BE2C (cell line): ENCODE measurements around the gene SLC4A8.
"Not testable (repeated sequence)": the region's sequence is repeated elsewhere in the genome, so short reads cannot be mapped to it uniquely, and the experiment has no call there.

Experiments
- DNase-seq: peaks from one replicate; pipeline ENCODE4 v3.0.0-alpha.2; 2020
- H3K27me3 ChIP-seq: fragments of 250-450 bp; sonication (Bioruptor Pico); 2 replicates; pipeline ENCODE4 v1.5.1; 2020; ENCODE audit warnings: mild to moderate bottlenecking
- H3K36me3 ChIP-seq: fragments of 250-450 bp; sonication (Bioruptor Pico); 2 replicates; pipeline ENCODE4 v1.5.1; 2020; ENCODE audit warnings: mild to moderate bottlenecking
- H3K4me1 ChIP-seq: fragments of 250-450 bp; sonication (Bioruptor Pico); 2 replicates; pipeline ENCODE4 v1.5.1; 2020
- H3K4me3 ChIP-seq: 2 replicates; pipeline ENCODE4 v1.5.1; 2011; ENCODE audit warnings: low read depth, low read length
- H3K9me3 ChIP-seq: fragments of 250-450 bp; sonication (Bioruptor Pico); 2 replicates; pipeline ENCODE4 v1.5.1; 2020
- CTCF ChIP-seq: IDR thresholded peaks from 2 replicates; pipeline ENCODE4 v1.5.1; 2012; ENCODE audit warnings: mild to moderate bottlenecking, low read depth, low read length

Gene SLC4A8

GRCh38 chr12:51450333-51450732 lies 25.7 kb downstream of the SLC4A8 start:
- Histone ChIP-seq H3K36me3 (peaks cover 23% of the 10 kb centered on the region), H3K27me3 (no peaks in the 10 kb centered on the region), H3K4me1 (no peaks in the 10 kb centered on the region), H3K4me3 (no peak overlapping the region), H3K9me3 (no peaks in the 10 kb centered on the region)
- no peak for DNase-seq
- no peak for TF ChIP-seq CTCF

DNA sequence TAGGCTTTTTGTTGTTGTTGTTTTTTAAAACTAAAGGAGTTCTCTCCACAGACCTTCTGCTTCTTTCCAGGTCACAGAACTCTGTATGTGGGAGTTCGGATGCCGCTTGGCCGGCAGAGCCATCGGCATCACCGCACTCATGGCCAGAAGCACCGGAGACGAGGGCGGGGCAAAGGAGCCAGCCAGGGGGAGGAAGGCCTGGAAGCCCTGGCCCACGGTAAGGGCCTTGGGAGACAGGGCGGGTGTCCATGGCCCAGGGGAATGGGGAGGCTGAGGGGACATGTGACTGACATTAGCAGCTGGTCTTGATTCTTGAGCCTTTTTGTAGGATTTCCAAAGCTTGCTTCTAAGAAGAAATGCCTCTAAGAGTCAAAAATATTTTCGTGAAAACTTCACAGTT lies 26.2 kb downstream of the SLC4A8 start:
- Histone ChIP-seq H3K27me3 (no peaks in the 10 kb centered on the region), H3K9me3 (no peaks in the 10 kb centered on the region), H3K36me3 (peaks cover 23% of the 10 kb centered on the region), H3K4me1 (no peaks in the 10 kb centered on the region), H3K4me3 (no peak overlapping the region)
- TF ChIP-seq CTCF, result no peak
- no peak for DNase-seq

DNA sequence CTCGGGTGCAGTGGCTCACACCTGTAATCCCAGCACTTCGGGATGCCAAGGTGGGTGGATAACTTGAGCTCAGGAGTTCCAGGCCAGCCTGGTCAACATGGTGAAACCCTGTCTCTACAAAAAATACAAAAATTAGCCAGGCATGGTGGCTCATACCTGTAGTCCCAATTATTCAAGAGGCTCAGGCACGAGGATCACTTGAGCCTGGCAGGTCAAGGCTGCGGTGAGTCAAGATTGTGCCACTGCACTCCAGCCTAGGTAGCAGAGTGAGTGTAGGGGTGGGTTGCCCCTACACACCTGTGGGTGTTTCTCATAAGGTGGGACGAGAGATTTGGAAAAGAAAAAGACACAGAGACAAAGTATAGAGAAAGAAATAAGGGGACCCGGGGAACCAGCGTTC lies 29.4 kb downstream of the SLC4A8 start:
- DNase-seq, H3K27me3 ChIP-seq, H3K4me1 ChIP-seq, H3K4me3 ChIP-seq, H3K9me3 ChIP-seq: not testable (repeated sequence)
- peaks cover 30% of the 10 kb centered on the region for H3K36me3 ChIP-seq

DNA sequence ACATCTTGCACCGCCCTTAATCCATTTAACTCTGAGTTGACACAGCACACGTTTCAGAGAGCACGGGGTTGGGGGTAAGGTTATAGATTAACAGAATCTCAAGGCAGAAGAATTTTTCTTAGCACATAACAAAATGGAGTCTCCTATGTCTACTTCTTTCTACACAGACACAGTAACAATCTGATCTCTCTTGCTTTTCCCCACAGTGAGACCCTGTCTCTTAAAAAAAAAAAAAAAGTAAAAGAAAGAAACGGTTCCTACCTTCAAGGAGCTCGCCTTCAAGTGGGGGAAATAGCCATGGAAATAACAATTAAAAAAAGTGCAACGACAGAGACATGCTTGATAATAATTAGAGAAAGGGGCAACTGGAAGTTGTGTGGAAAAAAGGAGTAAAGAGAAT lies 30.4 kb downstream of the SLC4A8 start:
- H3K27me3 ChIP-seq, H3K4me1 ChIP-seq, H3K9me3 ChIP-seq, H3K4me3 ChIP-seq, DNase-seq: not testable (repeated sequence)
- H3K36me3 ChIP-seq, result peaks cover 35% of the 10 kb centered on the region

- no peak overlapping the region for H3K4me3 ChIP-seq
- H3K9me3 ChIP-seq, result no peaks in the 10 kb centered on the region
- TF ChIP-seq CTCF, result no peak
- no peak for DNase-seq
- no peaks in the 10 kb centered on the region for H3K4me1 ChIP-seq
- no peaks in the 10 kb centered on the region for H3K27me3 ChIP-seq
- peaks cover 39% of the 10 kb centered on the region for H3K36me3 ChIP-seq
Measured at GRCh38 chr12:51458635-51459034, 34.0 kb downstream of the SLC4A8 start.

DNA sequence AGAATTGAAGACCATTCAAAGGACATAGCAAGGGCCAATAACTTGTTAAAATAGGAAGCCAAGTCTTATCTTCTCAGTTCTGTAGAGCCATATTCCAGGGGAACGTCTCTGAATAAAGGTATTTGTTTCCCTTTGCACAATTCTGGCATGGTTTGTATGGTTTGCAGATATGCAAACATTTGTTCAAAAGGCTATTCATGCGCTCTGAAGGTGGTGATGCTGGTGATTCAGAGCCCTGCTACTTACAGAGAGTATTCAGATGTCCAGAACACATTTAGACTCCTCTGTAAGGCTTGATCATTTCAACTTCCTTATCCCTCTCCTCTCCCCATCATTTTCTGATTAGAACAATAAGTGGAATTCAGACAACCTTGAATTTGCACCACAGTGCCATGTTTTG lies 35.9 kb downstream of the SLC4A8 start:
- TF ChIP-seq CTCF, result no peak
- no peaks in the 10 kb centered on the region for H3K9me3 ChIP-seq

GRCh38 chr12:51465491-51465890 lies 40.9 kb downstream of the SLC4A8 start:
- Histone ChIP-seq H3K36me3 (peaks cover 44% of the 10 kb centered on the region), H3K4me1 (no peaks in the 10 kb centered on the region), H3K27me3 (no peaks in the 10 kb centered on the region), H3K4me3 (no peak overlapping the region), H3K9me3 (no peaks in the 10 kb centered on the region)
- no peak for DNase-seq
- no peak for TF ChIP-seq CTCF

More for the DNA sequence above, 35.9 kb downstream of the SLC4A8 start:
- H3K4me3 ChIP-seq, result no peak overlapping the region
- H3K4me1 ChIP-seq, result no peaks in the 10 kb centered on the region
- H3K36me3 ChIP-seq, result peaks cover 42% of the 10 kb centered on the region
- DNase-seq, result no peak
- H3K27me3 ChIP-seq, result no peaks in the 10 kb centered on the region
